ENCODE data around the gene DNAJC27.
"Not testable (repeated sequence)": the region's sequence is repeated elsewhere in the genome, so short reads cannot be mapped to it uniquely, and the experiment has no call there.

DNAJC27 gene

DNA sequence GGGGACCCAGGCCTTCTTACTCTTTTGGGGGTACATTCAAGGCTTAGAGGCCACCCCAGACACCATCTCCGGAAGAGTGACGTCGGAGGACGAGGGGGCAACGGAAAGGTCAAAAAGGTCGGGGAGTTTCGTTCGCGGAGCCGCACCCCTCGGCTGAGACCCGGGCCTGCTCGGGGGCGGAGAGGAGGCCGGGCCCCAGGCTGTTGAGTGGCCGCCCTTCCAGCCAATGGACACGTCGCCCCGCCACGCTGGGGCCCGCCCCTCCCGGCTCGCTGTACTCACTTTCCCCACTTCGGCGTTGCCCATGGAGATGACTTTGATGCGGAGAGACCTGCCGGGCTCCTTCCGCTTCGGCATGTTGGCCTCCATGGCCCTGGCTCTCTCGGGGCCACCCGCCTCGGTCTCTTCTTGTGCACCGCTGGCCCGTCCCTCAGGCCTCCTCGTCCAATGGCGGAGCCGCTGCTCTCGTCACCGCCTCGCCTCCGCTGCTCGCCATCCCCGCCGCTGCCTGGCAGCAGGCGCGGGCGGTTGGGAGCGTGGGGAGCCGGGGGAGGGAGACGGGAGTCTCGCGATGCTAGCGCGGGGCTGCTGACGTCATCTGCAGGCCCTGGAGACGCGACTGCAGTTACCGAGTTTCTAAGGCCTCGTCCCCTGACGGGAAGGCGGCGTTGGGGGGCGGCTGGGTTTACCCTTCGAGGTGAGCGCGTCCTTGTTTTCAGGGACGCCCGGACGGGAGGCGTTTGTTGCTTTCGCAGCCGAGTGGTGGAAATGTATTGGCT is at the start of gene DNAJC27:
DNAJC27 (minus strand) TSS at position 420 of the 779 bp plus-strand sequence; CDS start at position 369, 51 bp downstream.
- peak; percentile 96 for DNase-seq (ENCODE audit: extremely low read depth in 1 of 2, low read depth in 1 of 2)

GRCh38 chr2:25018681-25019080 is 46.9 kb upstream of the DNAJC27 start:
- no peak for DNase-seq (ENCODE audit: extremely low read depth in 1 of 2, low read depth in 1 of 2)

- DNase-seq (ENCODE audit: extremely low read depth in 1 of 2, low read depth in 1 of 2): no peak
Measured at GRCh38 chr2:25014631-25015030, 42.9 kb upstream of the DNAJC27 start.

DNA sequence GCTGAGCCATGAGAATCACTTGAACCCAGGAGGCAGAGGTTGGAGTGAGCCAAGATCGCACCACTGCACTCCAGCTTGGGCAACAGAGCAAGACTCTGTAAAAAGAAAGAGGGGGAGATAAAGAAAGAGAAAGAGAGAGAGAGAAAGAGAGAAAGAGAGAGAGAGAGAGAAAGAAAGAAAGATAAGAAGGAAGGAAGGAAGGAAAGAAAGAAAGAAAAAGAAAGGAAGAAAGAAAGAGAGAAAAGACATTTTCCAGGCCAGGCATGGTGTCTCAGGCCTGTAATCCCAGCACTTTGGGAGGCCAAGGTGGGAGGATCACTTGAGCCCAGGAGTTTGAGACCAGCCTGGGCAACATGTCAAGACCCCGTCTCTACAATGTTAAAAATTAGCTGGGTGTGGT is 39.6 kb upstream of the DNAJC27 start:
- not testable (repeated sequence) for DNase-seq (ENCODE audit: extremely low read depth in 1 of 2, low read depth in 1 of 2)

DNA sequence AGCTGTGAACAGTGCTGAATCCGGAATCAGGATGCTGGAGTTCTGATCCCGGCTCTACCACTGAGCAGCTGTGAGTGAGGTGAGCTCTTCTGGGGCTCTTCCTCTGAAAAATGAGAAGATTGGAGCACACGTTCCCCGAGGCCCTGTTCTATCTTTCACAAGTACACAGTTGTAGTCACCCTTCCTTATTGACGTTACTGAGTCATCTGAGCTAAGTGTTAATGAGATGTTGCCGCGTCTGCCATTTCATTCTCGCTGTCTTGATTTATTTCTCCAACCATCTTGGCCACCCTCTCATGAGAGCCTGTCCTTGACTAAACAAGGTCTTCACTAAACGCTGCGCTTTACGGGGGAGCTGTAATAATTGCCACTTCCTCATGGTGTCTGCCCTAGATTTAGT is 38.2 kb upstream of the DNAJC27 start:
- DNase-seq (ENCODE audit: extremely low read depth in 1 of 2, low read depth in 1 of 2): no peak

- DNase-seq (ENCODE audit: extremely low read depth in 1 of 2, low read depth in 1 of 2): no peak
Measured at GRCh38 chr2:25002066-25002465, 30.3 kb upstream of the DNAJC27 start.

GRCh38 chr2:25001325-25001637 is 29.5 kb upstream of the DNAJC27 start:
- no peak for DNase-seq (ENCODE audit: extremely low read depth in 1 of 2, low read depth in 1 of 2)

- DNase-seq (ENCODE audit: extremely low read depth in 1 of 2, low read depth in 1 of 2): no peak
Measured at GRCh38 chr2:25000503-25001324, 29.0 kb upstream of the DNAJC27 start.

DNA sequence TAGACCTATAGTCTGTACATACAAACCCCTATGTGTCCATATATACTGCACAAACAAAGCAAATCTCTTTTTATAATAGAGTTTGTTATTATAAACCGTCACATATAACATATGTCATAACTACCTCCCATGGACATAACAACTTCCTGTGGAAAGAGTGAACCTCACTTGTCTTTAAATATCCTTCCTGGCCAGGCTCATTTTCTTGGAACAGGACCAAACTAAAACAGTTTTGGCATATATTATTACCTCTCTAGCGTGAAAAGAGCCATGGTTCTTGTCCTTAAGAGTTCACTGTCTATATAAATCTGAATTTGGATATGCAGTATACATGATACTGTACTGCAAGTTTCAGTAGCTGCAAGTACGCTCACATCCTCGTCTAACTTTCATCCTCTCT is 28.3 kb upstream of the DNAJC27 start:
- DNase-seq (ENCODE audit: extremely low read depth in 1 of 2, low read depth in 1 of 2): no peak

GRCh38 chr2:24999097-24999496 is 27.3 kb upstream of the DNAJC27 start:
- DNase-seq (ENCODE audit: extremely low read depth in 1 of 2, low read depth in 1 of 2): not testable (repeated sequence)

DNA sequence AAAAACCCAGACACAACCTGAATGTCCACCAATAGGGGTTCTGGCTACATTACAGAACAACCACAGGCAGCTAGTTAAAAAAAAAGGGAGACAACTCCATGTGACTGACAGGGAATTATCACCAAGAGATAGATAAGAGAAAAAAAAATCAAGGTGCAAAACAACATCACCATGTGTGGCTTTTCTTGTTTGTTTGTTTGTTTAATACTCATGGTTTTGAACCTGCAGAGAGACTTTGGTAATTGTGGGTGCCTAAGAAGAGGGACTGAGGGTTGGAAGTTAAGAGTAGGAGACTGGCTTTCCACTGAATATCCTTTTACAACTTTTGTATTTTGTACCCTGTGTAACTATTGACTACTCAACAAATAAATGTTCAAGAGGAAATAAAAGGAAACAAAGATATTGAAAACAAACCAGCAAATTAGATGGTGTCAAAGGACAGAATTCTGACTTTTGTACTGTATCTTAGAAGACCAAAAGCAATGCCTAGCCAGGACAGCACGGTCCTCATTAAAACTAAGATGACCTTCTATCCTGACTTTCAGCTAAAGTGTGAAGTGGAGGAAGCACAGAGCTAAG is 22.5 kb upstream of the DNAJC27 start:
- no peak for DNase-seq (ENCODE audit: extremely low read depth in 1 of 2, low read depth in 1 of 2)

- no peak for DNase-seq (ENCODE audit: extremely low read depth in 1 of 2, low read depth in 1 of 2)
Measured at GRCh38 chr2:24993406-24994145, 21.8 kb upstream of the DNAJC27 start.

GRCh38 chr2:24986372-24986771 is 14.6 kb upstream of the DNAJC27 start:
- DNase-seq (ENCODE audit: extremely low read depth in 1 of 2, low read depth in 1 of 2): no peak

DNA sequence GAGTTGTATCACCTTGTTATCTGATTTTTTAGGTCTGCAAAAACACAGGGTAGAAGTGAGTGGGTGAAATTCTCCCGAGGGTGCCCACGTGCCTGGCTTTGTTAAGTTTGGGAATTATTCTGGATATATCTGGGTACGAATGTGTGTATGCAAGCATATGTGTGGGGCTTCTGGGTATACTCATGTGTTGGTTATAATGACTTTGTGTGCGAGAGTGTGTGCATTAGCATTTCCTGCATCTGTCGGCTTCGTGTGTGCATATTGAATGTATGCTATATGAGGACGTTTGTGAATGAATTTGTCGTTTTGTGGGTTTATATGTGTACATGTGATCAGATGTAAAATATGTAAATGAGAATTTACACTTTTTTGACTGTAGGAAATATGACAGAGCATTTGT is 13.8 kb upstream of the DNAJC27 start:
- DNase-seq (ENCODE audit: extremely low read depth in 1 of 2, low read depth in 1 of 2): no peak

- no peak for DNase-seq (ENCODE audit: extremely low read depth in 1 of 2, low read depth in 1 of 2)
Measured at GRCh38 chr2:24984912-24985311, 13.2 kb upstream of the DNAJC27 start.

DNA sequence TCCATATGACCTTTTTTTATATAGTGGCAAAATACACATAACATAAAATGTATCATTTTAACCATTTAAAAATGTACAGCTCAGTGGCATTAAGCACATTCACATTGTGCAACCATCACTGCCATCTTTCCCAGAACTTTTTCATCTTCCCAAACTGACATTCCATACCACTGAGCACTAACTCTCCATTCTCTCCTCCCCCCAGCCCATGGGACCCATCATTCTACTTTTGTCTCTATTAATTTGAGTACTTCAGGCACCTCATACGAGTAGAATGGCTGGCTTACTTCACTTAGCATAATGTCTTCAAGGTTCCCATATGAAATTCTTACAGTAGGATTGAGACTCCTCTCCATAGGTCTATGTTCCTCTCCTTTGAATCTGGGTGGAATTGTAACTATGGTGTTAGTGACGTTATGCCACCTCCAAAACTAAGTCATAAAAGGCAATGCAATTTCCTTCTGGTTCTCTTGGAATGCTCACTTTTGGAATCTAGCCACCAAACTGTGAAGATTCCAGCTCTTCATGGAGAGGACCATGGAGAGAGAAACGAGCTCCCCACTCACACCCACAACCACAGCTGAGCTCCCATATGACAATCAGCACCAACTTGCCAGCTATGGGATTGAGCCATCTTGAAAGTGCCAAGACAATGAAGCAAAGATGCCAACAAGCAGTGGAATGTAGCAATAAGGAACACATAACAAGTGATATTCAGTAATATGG is 9.8 kb upstream of the DNAJC27 start:
- DNase-seq (ENCODE audit: extremely low read depth in 1 of 2, low read depth in 1 of 2): no peak

GRCh38 chr2:24978661-24979060 is 6.9 kb upstream of the DNAJC27 start:
- DNase-seq (ENCODE audit: extremely low read depth in 1 of 2, low read depth in 1 of 2): no peak

DNA sequence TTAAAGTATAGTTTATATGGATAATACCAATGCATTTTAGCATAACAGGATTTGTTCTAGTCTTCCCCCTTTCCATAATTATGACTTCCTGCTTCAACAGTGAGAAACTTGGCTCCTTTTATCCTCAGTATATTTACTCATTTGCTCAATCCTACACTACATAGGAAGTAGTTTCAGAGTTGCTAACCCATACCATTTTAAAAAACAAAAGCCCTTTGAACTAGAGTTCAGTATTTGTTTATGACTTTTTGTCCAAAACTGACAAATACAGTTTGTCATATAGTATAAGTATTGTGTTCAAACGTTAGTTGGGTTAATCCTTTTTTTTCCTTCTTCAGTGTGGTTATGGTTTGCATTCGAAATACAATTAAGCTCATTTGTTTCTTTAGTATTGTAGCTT is 5.9 kb upstream of the DNAJC27 start:
- no peak for DNase-seq (ENCODE audit: extremely low read depth in 1 of 2, low read depth in 1 of 2)

DNA sequence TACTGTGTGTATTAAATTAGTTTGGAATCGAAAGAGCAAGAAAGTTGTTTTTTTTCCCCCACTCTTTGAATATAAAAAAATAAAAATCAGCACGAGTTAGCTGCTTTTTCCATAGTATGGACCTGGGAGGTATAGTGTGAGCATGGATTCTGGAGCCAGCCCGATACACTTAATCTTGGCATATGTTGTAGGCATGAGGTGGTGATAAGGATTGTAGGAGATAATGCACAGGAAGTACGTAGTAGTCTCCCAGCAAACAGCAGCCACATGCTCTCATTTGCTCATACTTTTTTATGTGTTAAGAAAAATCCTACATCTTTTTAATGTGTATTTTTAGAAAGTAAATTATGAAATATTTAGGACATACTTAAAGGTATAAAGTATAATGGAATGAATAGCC is 2.1 kb upstream of the DNAJC27 start:
- no peak for DNase-seq (ENCODE audit: extremely low read depth in 1 of 2, low read depth in 1 of 2)

DNA sequence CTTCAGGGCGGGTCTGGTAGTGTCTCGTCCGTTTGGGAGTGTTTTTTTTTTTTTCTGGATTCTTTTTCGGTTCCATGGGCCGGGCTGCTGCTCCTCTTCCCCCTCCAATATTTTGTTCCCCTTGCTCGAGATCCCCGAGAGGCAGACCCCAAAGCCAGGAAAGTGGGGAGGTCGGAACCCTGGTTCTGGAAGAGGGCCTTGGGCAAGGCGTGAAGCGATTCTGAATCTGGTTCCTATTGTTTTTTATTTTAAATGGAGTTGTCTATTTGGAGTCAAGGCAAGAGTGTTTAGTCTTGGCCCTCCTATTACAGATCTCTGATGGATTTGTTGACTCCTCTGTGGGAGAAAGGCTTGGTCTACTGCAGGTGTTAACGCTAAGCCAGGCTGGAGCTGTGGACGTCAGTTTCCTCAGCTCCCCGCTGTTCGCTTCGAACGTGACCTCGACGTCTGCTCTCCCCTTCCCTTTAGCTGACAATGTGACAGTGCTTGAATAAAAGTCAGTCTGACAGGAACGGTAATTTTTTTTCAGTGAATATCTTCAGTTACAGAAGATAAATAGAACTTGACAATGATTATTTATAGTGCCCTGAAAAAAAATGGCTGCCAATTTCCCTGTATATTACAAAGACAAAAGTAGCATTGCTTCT is 683 bp upstream of the DNAJC27 start:
- DNase-seq (ENCODE audit: extremely low read depth in 1 of 2, low read depth in 1 of 2): peak in 1 of 2 donors; percentile 23
